Kidney epithelial cell (primary cell): ENCODE data around the gene LCE3E. TPM values are rescaled to one million over a fixed set of nuclear protein-coding genes. Genes with fewer than 3 reads are reported as not detected.

Experiments
- DNase-seq: peaks from one replicate; pipeline ENCODE4 v3.0.0-alpha.2; 2010; ENCODE audit warnings: low read depth
- H3K27me3 ChIP-seq: 2 replicates; pipeline ENCODE4 v1.6.0; 2011; ENCODE audit warnings: low read length; ENCODE audit not compliant: control insufficient read depth, insufficient read depth
- H3K36me3 ChIP-seq: 2 replicates; pipeline ENCODE4 v1.5.1; 2011; ENCODE audit warnings: low read length; ENCODE audit not compliant: control insufficient read depth, insufficient read depth
- H3K4me3 ChIP-seq: 2 replicates; pipeline ENCODE4 v1.5.1; 2011; ENCODE audit warnings: low read depth, mild to moderate bottlenecking, control low read depth, low read length
- CTCF ChIP-seq: IDR thresholded peaks from 2 replicates; pipeline ENCODE4 v1.5.1; 2011; ENCODE audit warnings: mild to moderate bottlenecking, moderate library complexity, low read length, control low read depth, inconsistent platforms; ENCODE audit not compliant: insufficient read depth, poor library complexity, severe bottlenecking
- total RNA-seq: library from RNA; depleted of rRNA; stranded (reverse); fragments of >200 nt; gene quantifications from 2 replicates; pipeline ENCODE4 v1.2.3, GENCODE V29; 2015

The LCE3E gene
- total RNA-seq, 1 donor from 2014 or later, result not detected

- Histone ChIP-seq H3K27me3 (peaks cover 4% of the 10 kb centered on the region), H3K4me3 (no peak overlapping the region), H3K36me3 (no peaks in the 10 kb centered on the region)
- no peak for TF ChIP-seq CTCF
- DNase-seq, result no peak
Observed at GRCh38 chr1:152520561-152521090, 46.0 kb downstream of the LCE3E start.

DNA sequence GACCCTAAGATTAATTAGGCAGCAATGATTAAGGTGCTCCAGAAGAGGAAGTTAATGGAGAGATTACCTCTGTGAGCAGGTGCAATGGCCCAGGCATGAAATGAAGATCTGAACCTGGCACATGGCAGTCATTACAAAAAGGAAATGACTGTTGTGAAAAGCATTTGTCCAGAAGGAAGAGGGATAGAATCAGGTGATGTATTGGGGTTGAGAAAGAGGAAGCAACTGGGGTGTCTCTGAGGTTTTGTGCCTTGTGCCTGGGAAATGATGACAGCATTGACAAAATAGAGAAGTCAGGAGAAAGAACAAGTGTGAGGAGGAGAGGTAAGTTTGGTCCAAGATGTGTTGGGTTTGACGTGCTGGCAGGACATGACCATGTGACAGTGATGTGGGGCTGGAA is 46.7 kb downstream of the LCE3E start:
- TF ChIP-seq CTCF, result no peak
- Histone ChIP-seq H3K27me3 (peaks cover 12% of the 10 kb centered on the region), H3K4me3 (no peak overlapping the region), H3K36me3 (no peaks in the 10 kb centered on the region)
- no peak for DNase-seq

DNA sequence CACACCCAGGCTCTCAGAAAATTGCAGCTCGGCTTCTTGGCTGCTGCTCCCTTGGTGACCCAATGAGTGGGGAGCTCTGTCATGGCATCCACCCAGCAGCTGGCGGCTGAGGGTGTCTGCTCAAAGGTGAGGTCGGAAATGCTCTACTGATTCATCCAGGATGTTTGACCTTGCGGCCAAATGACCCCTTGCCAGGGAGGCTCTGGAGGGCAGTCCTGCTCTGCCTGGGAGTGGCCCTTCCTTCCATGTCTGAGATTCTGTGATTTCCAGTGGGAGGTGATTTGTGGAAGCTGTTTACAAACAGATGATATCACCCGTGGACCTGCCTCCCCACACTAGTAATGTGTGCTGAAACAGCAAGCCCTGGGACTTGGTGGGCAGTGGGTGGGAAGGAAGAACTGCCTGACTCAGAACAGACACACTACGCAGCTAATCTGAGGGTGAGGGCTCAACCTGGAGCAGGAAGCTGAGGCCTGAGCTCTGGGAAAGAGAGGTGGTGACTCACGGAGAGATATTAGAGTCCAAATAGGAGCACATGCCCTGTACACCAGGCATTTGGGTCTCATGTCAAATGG is 49.3 kb downstream of the LCE3E start:
- no peak overlapping the region for H3K4me3 ChIP-seq
- H3K36me3 ChIP-seq, result no peaks in the 10 kb centered on the region
- DNase-seq, result no peak
- H3K27me3 ChIP-seq, result peaks cover 24% of the 10 kb centered on the region
- no peak for TF ChIP-seq CTCF

DNA sequence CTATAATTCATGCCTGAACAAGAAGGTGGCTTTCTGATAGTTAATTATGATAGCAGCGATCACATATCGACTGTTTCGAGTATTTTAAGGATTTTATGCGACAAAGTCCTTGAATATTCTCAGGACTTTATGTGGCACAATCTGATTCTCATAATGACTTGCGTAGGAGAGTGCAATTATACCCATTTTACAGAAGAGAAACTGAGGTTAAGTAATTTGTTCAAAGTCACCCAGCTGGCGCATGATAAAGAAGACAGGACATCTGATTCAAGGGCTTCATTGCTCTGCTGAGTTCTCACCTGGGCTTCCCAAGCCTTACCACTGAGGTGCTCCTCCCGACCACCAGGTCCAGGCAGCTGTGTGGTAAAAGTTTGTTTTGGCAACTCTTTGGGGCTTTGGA is 50.5 kb downstream of the LCE3E start:
- TF ChIP-seq CTCF, result no peak
- Histone ChIP-seq H3K36me3 (no peaks in the 10 kb centered on the region), H3K27me3 (peaks cover 24% of the 10 kb centered on the region), H3K4me3 (no peak overlapping the region)
- no peak for DNase-seq

Other genes starting within 250 kb of the LCE3E start
- gene FLG, start 241.5 kb downstream of the LCE3E start, total RNA-seq, result not detected in 2 replicates
- gene FLG2, start 206.8 kb downstream of the LCE3E start, total RNA-seq, result not detected in 2 replicates
- gene CRNN, start 152.5 kb downstream of the LCE3E start, total RNA-seq, result not detected in 2 replicates
- not detected in 2 replicates for gene LCE5A, start 56.0 kb downstream of the LCE3E start, total RNA-seq
- 0.75 TPM in 1 of 2 replicates, not detected in the other for gene CRCT1, start 52.3 kb downstream of the LCE3E start, total RNA-seq
- not detected in 2 replicates for gene LCE3D, start 13.7 kb upstream of the LCE3E start, total RNA-seq
- gene LCE3C, start 33.5 kb upstream of the LCE3E start, total RNA-seq, result not detected in 2 replicates
- not detected in 2 replicates for gene LCE3B, start 47.0 kb upstream of the LCE3E start, total RNA-seq
- not detected in 2 replicates for gene LCE3A, start 56.3 kb upstream of the LCE3E start, total RNA-seq
- gene LCE2D, start 96.6 kb upstream of the LCE3E start, total RNA-seq, result not detected in 2 replicates
- not detected in 2 replicates for gene LCE2C, start 108.5 kb upstream of the LCE3E start, total RNA-seq
- gene LCE2B, start 119.3 kb upstream of the LCE3E start, total RNA-seq, result not detected in 2 replicates
- not detected in 2 replicates for gene LCE2A, start 131.6 kb upstream of the LCE3E start, total RNA-seq
- not detected in 2 replicates for gene LCE4A, start 141.4 kb upstream of the LCE3E start, total RNA-seq
- not detected in 2 replicates for gene KPRP, start 191.2 kb upstream of the LCE3E start, total RNA-seq
- gene LCE1F, start 208.4 kb upstream of the LCE3E start, total RNA-seq, result not detected in 2 replicates
- gene LCE1E, start 219.5 kb upstream of the LCE3E start, total RNA-seq, result not detected in 2 replicates
- not detected in 2 replicates for gene LCE1D, start 229.9 kb upstream of the LCE3E start, total RNA-seq
- gene LCE1C, start 239.9 kb upstream of the LCE3E start, total RNA-seq, result not detected in 2 replicates
- not detected in 2 replicates for gene LCE1B, start 245.2 kb upstream of the LCE3E start, total RNA-seq